NCI-H345 (cell line): ENCODE results near the gene PCAT6.
"Not testable (repeated sequence)": the region's sequence is repeated elsewhere in the genome, so short reads cannot be mapped to it uniquely, and the experiment has no call there.

ENCODE experiments used
- DNase-seq: peaks from one replicate; lab custom pipeline; 2025; lab: John Stamatoyannopoulos, UW

PCAT6 gene

DNA sequence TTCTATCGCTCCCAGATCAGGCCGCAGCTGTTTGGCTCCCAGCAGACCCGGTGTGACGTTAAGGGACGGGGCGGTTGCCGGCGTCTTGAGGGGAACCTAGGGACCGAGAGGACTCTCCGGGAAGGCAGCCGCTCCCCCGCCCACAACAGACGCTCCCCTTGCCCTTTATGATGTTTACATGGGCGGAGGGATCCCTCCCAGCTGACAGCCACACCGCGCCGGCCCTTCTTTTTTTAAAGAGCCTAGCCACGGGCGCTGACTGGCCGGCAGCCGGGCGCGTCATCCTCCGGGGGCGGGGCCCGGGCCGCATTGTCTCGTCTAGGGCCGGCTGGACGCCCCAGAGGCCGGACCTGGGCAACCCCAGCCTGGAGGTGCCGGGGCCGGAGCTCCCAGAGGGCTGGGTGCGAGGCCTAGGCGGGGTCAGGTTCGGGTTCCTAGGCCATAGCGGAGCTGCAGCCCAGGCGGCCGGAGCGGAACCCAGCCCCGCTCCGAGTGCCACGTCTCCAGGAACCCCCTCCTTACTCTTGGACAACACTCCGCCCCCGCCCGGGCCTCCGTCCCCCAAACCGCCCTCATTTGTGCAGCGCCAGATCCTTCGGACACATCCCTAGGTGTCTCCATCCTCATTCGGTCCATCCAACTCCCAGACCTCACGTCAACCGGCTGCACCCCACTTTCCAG, at the start of gene PCAT6:
Gene PCAT6, plus strand, starts transcription at position 340 of the 681 bp plus-strand sequence.
- peak; percentile 97 for DNase-seq

- no peak for DNase-seq
Measured at GRCh38 chr1:202762019-202762418, 48.7 kb upstream of the PCAT6 start.

DNA sequence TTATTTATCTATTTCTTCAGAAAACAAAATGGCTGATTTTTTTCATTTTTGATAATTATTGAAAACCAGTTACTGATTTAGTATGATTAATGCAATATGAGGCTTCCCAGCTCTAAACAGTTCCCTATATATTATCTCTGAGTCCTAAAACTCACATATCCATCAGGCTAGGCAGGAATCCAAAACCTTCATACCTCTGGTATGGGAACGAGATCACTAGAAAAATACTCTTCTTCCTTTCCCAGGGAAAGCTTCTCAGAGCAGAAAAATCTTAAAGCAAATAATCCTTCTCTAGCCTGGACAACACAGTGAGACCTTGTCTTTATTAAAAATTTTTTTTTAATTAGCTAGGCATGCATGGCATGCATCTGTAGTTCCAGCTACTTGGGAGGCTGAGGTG, 45.0 kb upstream of the PCAT6 start:
- DNase-seq = no peak

DNA sequence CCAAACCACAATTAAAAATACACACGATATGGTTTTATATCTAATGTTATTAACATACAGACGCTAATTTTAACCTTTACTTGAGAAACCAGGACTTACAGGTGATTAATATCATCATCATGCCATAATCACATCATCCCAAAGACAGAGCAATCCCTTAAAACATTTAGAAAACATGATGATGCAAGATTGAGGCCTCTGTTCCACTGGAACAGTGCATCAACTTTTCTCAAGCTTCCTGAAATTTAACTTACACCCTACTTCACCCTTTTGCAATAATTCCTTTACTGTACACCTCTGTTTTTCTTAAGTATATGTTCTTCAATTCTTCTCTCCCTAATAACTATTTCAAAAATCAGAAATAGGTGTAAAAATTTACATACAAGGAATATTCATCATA, 40.6 kb upstream of the PCAT6 start:
- DNase-seq = no peak

- no peak for DNase-seq
Measured at GRCh38 chr1:202781180-202781579, 29.6 kb upstream of the PCAT6 start.

- DNase-seq = no peak
Measured at GRCh38 chr1:202786804-202787203, 23.9 kb upstream of the PCAT6 start.

- no peak for DNase-seq
Measured at GRCh38 chr1:202788800-202789199, 22.0 kb upstream of the PCAT6 start.

GRCh38 chr1:202791077-202791747, 19.5 kb upstream of the PCAT6 start:
- no peak for DNase-seq

GRCh38 chr1:202794051-202794740, 16.6 kb upstream of the PCAT6 start:
- no peak for DNase-seq

- DNase-seq = not testable (repeated sequence)
Measured at GRCh38 chr1:202794931-202795330, 15.8 kb upstream of the PCAT6 start.

- no peak for DNase-seq
Measured at GRCh38 chr1:202796670-202797069, 14.1 kb upstream of the PCAT6 start.

DNA sequence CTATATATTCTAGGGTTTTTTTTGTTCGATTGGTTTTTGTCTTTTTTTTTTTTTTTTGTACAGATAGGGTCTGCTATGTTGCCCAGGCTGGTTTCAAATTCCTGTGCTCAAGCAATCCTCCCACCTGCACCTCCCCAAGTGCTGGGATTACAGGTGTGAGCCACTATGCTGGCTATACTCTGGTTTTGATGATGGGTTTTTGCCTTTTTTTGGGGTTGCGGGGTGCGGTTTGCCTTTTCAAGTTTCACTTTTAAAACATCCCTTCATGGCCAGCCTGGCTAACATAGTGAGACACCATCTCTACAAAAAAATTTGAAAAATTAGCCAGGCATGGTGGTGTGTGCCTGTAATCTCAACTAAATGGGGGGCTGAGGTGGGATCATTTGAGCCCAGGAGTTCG, 12.5 kb upstream of the PCAT6 start:
- DNase-seq = no peak

GRCh38 chr1:202798792-202799331, 11.9 kb upstream of the PCAT6 start:
- no peak for DNase-seq

DNA sequence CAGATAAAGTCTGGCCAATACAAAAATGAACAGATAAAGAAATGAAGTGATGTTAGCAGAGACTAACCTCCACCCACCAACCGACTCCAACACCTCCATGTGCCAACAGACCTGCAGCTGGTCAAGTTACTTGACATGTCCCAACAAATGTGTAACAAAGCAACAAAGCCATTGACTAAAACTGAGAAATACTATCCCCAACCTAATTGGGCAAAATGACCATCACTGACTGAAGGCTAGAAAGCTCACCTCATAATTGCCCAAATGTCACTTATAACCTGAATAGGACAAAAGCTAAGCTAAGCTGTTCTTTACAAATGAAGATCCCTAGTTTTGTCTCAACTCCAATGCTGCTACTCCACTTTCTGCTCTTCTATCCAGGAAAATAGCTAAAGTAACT, 10.0 kb upstream of the PCAT6 start:
- no peak for DNase-seq

DNA sequence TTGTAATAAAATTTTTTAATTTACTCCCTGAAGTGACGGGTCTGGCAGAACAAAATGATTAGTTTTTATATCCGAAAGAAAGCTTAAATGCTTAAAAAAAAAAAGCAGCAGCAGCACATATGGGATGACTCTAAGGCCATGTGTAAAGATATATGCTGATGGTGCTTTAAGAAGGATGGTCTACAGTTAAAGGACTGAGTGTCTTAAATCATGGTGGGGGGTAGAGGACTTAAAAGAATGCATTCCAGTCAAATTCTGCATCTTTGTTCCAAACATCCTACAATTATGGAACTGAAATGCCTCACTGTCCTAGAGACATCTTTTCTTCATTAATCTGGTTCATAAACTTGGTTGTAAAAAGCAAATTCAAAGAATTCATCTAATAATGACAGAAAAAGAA, 9.6 kb upstream of the PCAT6 start:
- DNase-seq = no peak

DNA sequence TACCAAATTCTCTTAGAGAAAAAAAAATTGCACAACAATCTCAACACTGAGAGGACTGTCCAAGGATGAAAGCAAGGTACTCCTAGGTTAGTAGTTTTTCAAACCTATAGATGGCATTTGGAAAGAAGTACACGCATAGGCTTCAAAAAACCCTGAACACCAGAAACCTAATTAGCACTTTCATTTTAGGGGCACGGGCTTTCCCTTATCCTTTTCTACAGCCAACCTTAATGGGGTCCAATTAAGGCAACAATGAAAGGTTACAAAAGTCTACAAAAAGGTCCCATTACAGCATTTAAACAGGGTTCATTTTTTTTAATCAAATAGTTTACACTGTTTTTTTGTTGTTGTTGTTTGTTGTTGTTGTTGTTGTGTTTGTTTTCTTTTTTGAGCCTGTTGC, 8.7 kb upstream of the PCAT6 start:
- no peak for DNase-seq

GRCh38 chr1:202802998-202803932, 7.5 kb upstream of the PCAT6 start:
- DNase-seq = no peak

GRCh38 chr1:202804126-202804525, 6.6 kb upstream of the PCAT6 start:
- no peak for DNase-seq

DNA sequence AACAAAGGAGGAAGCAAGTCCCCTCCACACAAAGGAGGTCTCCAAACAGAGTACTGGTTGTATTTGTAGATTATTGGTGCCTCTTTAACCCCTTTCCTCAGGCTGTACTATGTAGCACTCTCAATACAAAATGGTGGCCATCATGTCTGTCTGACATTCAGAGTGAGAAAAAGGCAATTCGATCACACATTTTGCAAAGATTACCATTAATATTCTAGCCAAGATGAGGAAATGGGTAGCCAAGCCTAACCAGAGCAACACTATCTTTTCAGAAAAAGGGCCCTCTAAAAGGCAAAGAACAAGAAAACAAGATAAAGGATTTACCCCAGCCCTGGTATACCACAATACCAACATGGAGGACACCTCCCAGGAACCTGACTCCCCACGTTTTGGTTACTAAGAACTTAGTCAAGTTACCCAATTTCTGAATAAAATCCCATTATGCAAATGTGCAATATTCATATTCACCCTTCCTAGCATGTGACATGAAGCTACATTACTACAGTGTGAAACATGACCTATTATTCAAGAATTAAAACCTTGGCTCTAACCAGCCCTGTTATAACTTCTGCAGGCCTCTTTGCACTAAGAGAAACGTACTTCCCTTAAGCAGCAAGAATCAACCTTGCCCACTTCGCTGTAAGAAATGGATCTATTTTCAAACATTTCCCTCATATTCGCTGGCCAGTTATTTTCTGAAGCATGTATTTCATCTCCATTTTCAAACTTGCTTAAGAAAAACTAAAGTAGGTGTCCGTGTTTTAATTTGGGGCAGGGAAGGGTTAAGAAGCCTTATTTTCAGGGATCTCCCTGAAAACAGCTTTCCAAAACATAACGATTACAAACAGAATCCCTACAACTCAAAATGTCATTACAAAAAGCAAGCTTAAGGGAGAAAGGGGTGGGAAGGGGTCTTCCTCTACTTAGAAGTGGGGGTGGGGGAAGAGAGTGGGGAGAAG, 4.6 kb upstream of the PCAT6 start:
- DNase-seq = no peak

- DNase-seq = peak; percentile 31
Measured at GRCh38 chr1:202806845-202807450, 3.8 kb upstream of the PCAT6 start.
